ENCODE measurements around the gene SLC34A1. TPM values are rescaled to one million over a fixed set of nuclear protein-coding genes. Genes with fewer than 3 reads are reported as not detected.
A peak's percentile ranks its signal among the peaks of the same experiment; 100 is the strongest.
"Not testable (repeated sequence)": the region's sequence is repeated elsewhere in the genome, so short reads cannot be mapped to it uniquely, and the experiment has no call there.

Gene SLC34A1
- total RNA-seq, 3 donors from 2014 or later, result not detected

GRCh38 chr5:177419046-177419445 lies 34.8 kb downstream of the SLC34A1 start:
- ATAC-seq (no peak), DNase-seq (no peak)
- Mint-ChIP-seq H3K4me1 (ENCODE audit: low read depth) (peaks cover 13% of the 10 kb centered on the region), H3K36me3 (ENCODE audit: insufficient read depth) (no peaks in the 10 kb centered on the region), H3K4me3 (no peak overlapping the region), H3K9me3 (no peaks in the 10 kb centered on the region), H3K27me3 (ENCODE audit: low read depth) (no peaks in the 10 kb centered on the region)

GRCh38 chr5:177420472-177420871 lies 36.2 kb downstream of the SLC34A1 start:
- H3K27me3 Mint-ChIP-seq (ENCODE audit: low read depth); H3K4me3 Mint-ChIP-seq; DNase-seq; H3K9me3 Mint-ChIP-seq; ATAC-seq; H3K36me3 Mint-ChIP-seq (ENCODE audit: insufficient read depth): not testable (repeated sequence)
- H3K4me1 Mint-ChIP-seq (ENCODE audit: low read depth), result peaks cover 14% of the 10 kb centered on the region

GRCh38 chr5:177421062-177421798 lies 37.0 kb downstream of the SLC34A1 start:
- no peaks in the 10 kb centered on the region for H3K36me3 Mint-ChIP-seq (ENCODE audit: insufficient read depth)
- H3K9me3 Mint-ChIP-seq, result no peaks in the 10 kb centered on the region
- H3K27me3 Mint-ChIP-seq (ENCODE audit: low read depth), result no peaks in the 10 kb centered on the region
- no peak overlapping the region for H3K4me3 Mint-ChIP-seq
- ATAC-seq (no peak), DNase-seq (no peak)
- peaks cover 18% of the 10 kb centered on the region for H3K4me1 Mint-ChIP-seq (ENCODE audit: low read depth)

GRCh38 chr5:177423671-177424070 lies 39.4 kb downstream of the SLC34A1 start:
- H3K4me1 Mint-ChIP-seq (ENCODE audit: low read depth), result peaks cover 24% of the 10 kb centered on the region
- no peak overlapping the region for H3K4me3 Mint-ChIP-seq
- no peaks in the 10 kb centered on the region for H3K36me3 Mint-ChIP-seq (ENCODE audit: insufficient read depth)
- no peaks in the 10 kb centered on the region for H3K9me3 Mint-ChIP-seq
- DNase-seq (no peak), ATAC-seq (no peak)
- no peaks in the 10 kb centered on the region for H3K27me3 Mint-ChIP-seq (ENCODE audit: low read depth)

- peaks cover 5% of the 10 kb centered on the region for H3K36me3 Mint-ChIP-seq (ENCODE audit: insufficient read depth)
- DNase-seq (no peak), ATAC-seq (no peak)
- H3K9me3 Mint-ChIP-seq, result no peaks in the 10 kb centered on the region
- H3K4me3 Mint-ChIP-seq, result peak overlapping the region; percentile 90
- H3K4me1 Mint-ChIP-seq (ENCODE audit: low read depth), result peaks cover 40% of the 10 kb centered on the region
- no peaks in the 10 kb centered on the region for H3K27me3 Mint-ChIP-seq (ENCODE audit: low read depth)
Observed at GRCh38 chr5:177425196-177425800, 41.1 kb downstream of the SLC34A1 start.

- H3K4me3 Mint-ChIP-seq, result peak overlapping the region; percentile 90
Observed at GRCh38 chr5:177425801-177426565, 41.7 kb downstream of the SLC34A1 start.

GRCh38 chr5:177426566-177427210 lies 42.5 kb downstream of the SLC34A1 start, which contains the start of gene GRK6:
GRK6 (plus strand) TSS chr5:177426676; CDS start chr5:177426846, 170 bp downstream.
- no peaks in the 10 kb centered on the region for H3K9me3 Mint-ChIP-seq
- peak; percentile 66 to 68 for ATAC-seq
- H3K27me3 Mint-ChIP-seq (ENCODE audit: low read depth), result no peaks in the 10 kb centered on the region
- peaks cover 9% of the 10 kb centered on the region for H3K36me3 Mint-ChIP-seq (ENCODE audit: insufficient read depth)
- H3K4me1 Mint-ChIP-seq (ENCODE audit: low read depth), result peaks cover 54% of the 10 kb centered on the region
- H3K4me3 Mint-ChIP-seq, result peak within 1 kb of the TSS; percentile 90
- DNase-seq, result peak; percentile 55

More at GRCh38 chr5:177425801-177426565, 41.7 kb downstream of the SLC34A1 start:
- Mint-ChIP-seq H3K36me3 (ENCODE audit: insufficient read depth) (peaks cover 9% of the 10 kb centered on the region), H3K4me1 (ENCODE audit: low read depth) (peaks cover 47% of the 10 kb centered on the region), H3K27me3 (ENCODE audit: low read depth) (no peaks in the 10 kb centered on the region), H3K9me3 (no peaks in the 10 kb centered on the region)
- peak; percentile 82 for ATAC-seq
- peak; percentile 99 for DNase-seq

GRCh38 chr5:177427211-177427822 lies 43.1 kb downstream of the SLC34A1 start:
- Mint-ChIP-seq H3K27me3 (ENCODE audit: low read depth) (no peaks in the 10 kb centered on the region), H3K36me3 (ENCODE audit: insufficient read depth) (peaks cover 9% of the 10 kb centered on the region), H3K4me1 (ENCODE audit: low read depth) (peaks cover 60% of the 10 kb centered on the region), H3K9me3 (no peaks in the 10 kb centered on the region), H3K4me3 (peak overlapping the region; percentile 87)
- ATAC-seq (no peak), DNase-seq (no peak)

- Mint-ChIP-seq H3K36me3 (ENCODE audit: insufficient read depth) (peaks cover 9% of the 10 kb centered on the region), H3K4me1 (ENCODE audit: low read depth) (peaks cover 65% of the 10 kb centered on the region), H3K4me3 (peak overlapping the region; percentile 87), H3K27me3 (ENCODE audit: low read depth) (no peaks in the 10 kb centered on the region), H3K9me3 (no peaks in the 10 kb centered on the region)
- DNase-seq (no peak), ATAC-seq (no peak)
Observed at GRCh38 chr5:177427919-177428573, 43.8 kb downstream of the SLC34A1 start.

- peak overlapping the region; percentile 87 for H3K4me3 Mint-ChIP-seq
- ATAC-seq, result no peak
- H3K4me1 Mint-ChIP-seq (ENCODE audit: low read depth), result peaks cover 69% of the 10 kb centered on the region
- H3K27me3 Mint-ChIP-seq (ENCODE audit: low read depth), result no peaks in the 10 kb centered on the region
- H3K9me3 Mint-ChIP-seq, result no peaks in the 10 kb centered on the region
- no peak for DNase-seq
- H3K36me3 Mint-ChIP-seq (ENCODE audit: insufficient read depth), result peaks cover 9% of the 10 kb centered on the region
Observed at GRCh38 chr5:177428574-177429217, 44.5 kb downstream of the SLC34A1 start.

GRCh38 chr5:177429248-177430040 lies 45.2 kb downstream of the SLC34A1 start:
- ATAC-seq (peak; percentile 20 to 29), DNase-seq (peak; percentile 85)
- Mint-ChIP-seq H3K27me3 (ENCODE audit: low read depth) (no peaks in the 10 kb centered on the region), H3K4me1 (ENCODE audit: low read depth) (peaks cover 75% of the 10 kb centered on the region), H3K9me3 (no peaks in the 10 kb centered on the region), H3K4me3 (peak overlapping the region; percentile 87), H3K36me3 (ENCODE audit: insufficient read depth) (peaks cover 15% of the 10 kb centered on the region)

GRCh38 chr5:177430140-177430951 lies 46.1 kb downstream of the SLC34A1 start:
- Mint-ChIP-seq H3K4me1 (ENCODE audit: low read depth) (peaks cover 77% of the 10 kb centered on the region), H3K36me3 (ENCODE audit: insufficient read depth) (peaks cover 18% of the 10 kb centered on the region), H3K27me3 (ENCODE audit: low read depth) (no peaks in the 10 kb centered on the region), H3K9me3 (no peaks in the 10 kb centered on the region), H3K4me3 (peak overlapping the region; percentile 87)
- DNase-seq, result no peak
- no peak for ATAC-seq
